Measurements from ENCODE around the gene BIRC5.

Gene BIRC5

DNA sequence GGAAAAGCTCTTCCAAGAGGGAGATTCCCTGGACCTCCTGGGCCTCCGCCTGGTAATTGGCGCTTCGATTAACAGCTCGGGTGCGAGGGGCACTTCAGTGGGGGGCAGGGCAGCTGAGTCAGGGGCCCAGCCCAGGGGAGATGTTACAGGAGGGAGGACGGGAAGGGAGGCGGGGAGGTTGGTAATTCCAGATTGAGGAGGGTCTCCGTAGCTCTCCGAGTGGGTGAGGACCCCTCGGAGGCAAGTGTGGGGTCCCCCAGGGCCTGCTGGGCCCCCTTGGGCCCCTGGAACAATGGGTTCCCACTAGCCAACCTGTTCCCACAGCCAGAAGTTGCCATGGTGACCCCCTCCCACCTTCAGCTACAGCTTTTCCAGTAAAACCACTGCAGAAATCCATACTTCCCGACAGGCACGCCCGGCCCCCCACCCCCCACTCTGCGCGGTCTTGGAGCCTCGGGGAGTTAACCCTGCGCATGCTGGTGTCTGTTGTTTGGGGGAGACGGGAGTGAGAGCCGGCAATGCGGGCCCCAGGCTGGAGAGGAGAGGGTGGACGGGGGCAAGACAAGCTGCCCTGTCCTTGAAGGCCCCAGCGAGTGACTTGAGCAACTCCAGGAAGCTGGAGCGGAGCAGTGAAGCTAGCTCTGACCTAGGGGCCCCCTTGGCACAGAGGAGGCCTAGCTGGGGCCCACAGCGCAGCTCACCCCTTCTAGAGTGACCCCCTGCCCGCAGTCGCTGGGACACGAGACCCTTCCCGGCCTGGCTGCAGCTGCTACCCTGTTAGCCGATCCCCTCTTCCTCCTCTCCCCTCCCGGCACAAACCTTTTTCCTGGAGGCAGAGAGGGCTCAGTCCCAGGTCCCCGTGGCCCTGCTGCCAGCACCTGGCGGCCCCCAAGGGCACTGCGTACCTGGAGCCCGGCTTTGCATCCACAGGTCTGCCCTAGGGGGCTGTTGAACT lies 55.2 kb downstream of the BIRC5 start:
- Mint-ChIP-seq H3K27ac (no peak overlapping the region), H3K4me3 (no peak overlapping the region), H3K9me3 (no peaks in the 10 kb centered on the region), H3K36me3 (ENCODE audit: low read depth) (no peaks in the 10 kb centered on the region), H3K27me3 (ENCODE audit: low read depth) (no peaks in the 10 kb centered on the region), H3K4me1 (ENCODE audit: low read depth) (peaks cover 22% of the 10 kb centered on the region)
- no peak for DNase-seq (ENCODE audit: low spot score)

DNA sequence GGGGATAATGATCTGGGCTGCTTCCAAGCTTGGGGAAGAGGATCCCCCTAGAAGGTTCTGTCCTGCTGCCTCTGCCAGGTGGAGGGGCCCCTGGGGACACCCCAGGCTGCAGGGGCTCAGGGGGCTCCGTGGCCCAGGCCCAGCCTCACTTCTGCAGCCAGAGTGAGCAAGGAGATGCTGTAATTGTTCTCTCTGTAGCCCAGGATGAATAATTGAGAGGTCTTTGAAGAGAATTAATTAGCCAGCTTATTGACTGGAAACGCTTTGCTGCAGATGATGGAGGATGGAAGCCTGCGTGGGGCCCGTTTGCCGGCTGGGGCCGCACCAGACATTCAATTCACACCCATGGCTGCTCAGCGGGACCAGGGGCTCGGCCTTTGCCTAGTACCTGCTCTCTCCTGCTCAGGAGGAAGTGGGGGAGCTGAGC lies 55.9 kb downstream of the BIRC5 start:
- Mint-ChIP-seq H3K27me3 (ENCODE audit: low read depth) (no peaks in the 10 kb centered on the region), H3K9me3 (no peaks in the 10 kb centered on the region), H3K4me1 (ENCODE audit: low read depth) (peaks cover 18% of the 10 kb centered on the region), H3K36me3 (ENCODE audit: low read depth) (no peaks in the 10 kb centered on the region), H3K4me3 (no peak overlapping the region), H3K27ac (no peak overlapping the region)
- DNase-seq (ENCODE audit: low spot score) = no peak

DNA sequence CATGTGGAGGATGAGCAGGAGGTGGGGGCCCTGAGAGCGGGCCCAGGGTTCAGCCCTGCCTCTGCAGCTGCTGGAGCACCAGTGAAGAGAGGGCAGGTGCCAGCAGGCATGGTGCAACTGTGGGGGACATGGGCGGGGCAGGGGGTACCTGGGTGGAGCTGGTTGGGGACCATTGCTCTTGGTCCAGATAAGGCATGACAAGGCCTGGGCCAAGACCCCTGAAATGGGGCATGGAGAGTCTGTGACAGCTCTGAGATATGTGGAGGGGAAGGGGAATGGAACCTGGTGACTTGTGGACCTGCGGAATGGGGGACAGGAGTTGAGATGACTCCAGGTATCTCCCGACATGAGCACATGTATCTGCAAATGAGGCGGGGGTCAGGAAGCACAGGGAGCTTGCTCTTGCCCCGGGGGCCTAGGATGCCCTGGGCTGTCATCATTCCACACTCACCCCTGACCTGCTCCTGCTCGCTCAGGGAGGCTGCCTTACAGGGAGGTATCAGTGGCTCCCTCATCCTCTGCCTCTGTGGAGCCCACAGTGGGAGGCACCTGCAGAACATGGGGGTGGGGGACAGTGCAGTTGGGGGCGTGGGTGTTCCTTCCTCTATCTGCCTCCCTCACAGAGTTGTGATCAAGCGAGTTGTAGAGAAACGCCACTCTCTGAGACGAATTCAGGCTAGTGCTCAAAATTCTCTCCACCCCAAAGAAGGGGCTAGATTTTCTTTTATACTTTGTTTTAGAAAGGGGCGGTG lies 57.5 kb downstream of the BIRC5 start:
- peaks cover 5% of the 10 kb centered on the region for H3K27me3 Mint-ChIP-seq (ENCODE audit: low read depth)
- peak overlapping the region; percentile 3 for H3K27ac Mint-ChIP-seq
- H3K4me1 Mint-ChIP-seq (ENCODE audit: low read depth) = peaks cover 25% of the 10 kb centered on the region
- DNase-seq (ENCODE audit: low spot score) = no peak
- no peaks in the 10 kb centered on the region for H3K9me3 Mint-ChIP-seq
- H3K36me3 Mint-ChIP-seq (ENCODE audit: low read depth) = no peaks in the 10 kb centered on the region
- H3K4me3 Mint-ChIP-seq = no peak overlapping the region

GRCh38 chr17:78272181-78272913 lies 58.3 kb downstream of the BIRC5 start:
- Mint-ChIP-seq H3K4me3 (no peak overlapping the region), H3K27ac (no peak overlapping the region)
- DNase-seq (ENCODE audit: low spot score) = peak; percentile 37

DNA sequence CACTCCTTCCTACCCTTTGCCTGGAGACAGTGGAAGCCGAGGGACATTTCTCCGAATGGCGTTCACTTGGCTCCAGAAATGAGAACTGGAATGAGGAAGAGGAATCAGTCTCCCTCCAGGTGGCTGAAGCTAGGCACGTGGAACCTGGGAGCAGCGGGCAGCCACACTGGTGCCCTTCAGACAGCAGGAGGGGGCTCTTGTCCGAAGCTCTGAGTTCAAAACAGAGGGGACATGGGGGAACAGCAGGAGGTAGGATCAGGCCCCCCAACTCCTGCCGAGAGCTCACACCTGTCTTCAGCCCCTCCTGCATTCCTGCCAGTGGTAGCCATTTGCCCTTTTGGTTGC lies 58.8 kb downstream of the BIRC5 start:
- no peak overlapping the region for H3K4me3 Mint-ChIP-seq
- H3K4me1 Mint-ChIP-seq (ENCODE audit: low read depth) = peaks cover 25% of the 10 kb centered on the region
- H3K9me3 Mint-ChIP-seq = no peaks in the 10 kb centered on the region
- DNase-seq (ENCODE audit: low spot score) = no peak
- peaks cover 5% of the 10 kb centered on the region for H3K27me3 Mint-ChIP-seq (ENCODE audit: low read depth)
- H3K27ac Mint-ChIP-seq = no peak overlapping the region
- no peaks in the 10 kb centered on the region for H3K36me3 Mint-ChIP-seq (ENCODE audit: low read depth)

More at GRCh38 chr17:78272181-78272913, 58.3 kb downstream of the BIRC5 start:
- Mint-ChIP-seq H3K27me3 (ENCODE audit: low read depth) (peaks cover 5% of the 10 kb centered on the region), H3K9me3 (no peaks in the 10 kb centered on the region), H3K36me3 (ENCODE audit: low read depth) (no peaks in the 10 kb centered on the region), H3K4me1 (ENCODE audit: low read depth) (peaks cover 25% of the 10 kb centered on the region)

DNA sequence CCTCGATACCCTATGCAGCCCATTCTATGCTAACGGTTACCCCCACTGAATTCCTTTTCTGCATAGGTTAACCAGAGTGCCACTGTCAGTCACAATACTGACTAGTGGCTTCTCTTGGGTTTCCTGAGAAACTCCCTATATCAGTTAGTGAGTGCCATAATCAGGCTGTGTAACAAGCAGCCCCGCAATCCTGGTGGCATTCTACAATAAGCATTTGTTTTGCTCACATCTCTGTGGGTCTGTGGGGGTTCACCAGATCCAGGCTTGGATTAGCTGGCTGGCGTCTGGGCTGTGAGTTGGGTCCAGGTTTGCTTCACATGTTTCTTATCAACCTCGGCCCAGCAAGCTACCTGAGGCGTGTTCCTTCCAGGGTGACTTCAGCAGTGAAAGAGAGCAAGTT lies 59.8 kb downstream of the BIRC5 start:
- DNase-seq (ENCODE audit: low spot score) = no peak
- no peaks in the 10 kb centered on the region for H3K36me3 Mint-ChIP-seq (ENCODE audit: low read depth)
- no peak overlapping the region for H3K27ac Mint-ChIP-seq
- H3K4me1 Mint-ChIP-seq (ENCODE audit: low read depth) = peaks cover 25% of the 10 kb centered on the region
- H3K27me3 Mint-ChIP-seq (ENCODE audit: low read depth) = peaks cover 5% of the 10 kb centered on the region
- no peak overlapping the region for H3K4me3 Mint-ChIP-seq
- no peaks in the 10 kb centered on the region for H3K9me3 Mint-ChIP-seq
